ENCODE measurements around the gene CD93.

DNA sequence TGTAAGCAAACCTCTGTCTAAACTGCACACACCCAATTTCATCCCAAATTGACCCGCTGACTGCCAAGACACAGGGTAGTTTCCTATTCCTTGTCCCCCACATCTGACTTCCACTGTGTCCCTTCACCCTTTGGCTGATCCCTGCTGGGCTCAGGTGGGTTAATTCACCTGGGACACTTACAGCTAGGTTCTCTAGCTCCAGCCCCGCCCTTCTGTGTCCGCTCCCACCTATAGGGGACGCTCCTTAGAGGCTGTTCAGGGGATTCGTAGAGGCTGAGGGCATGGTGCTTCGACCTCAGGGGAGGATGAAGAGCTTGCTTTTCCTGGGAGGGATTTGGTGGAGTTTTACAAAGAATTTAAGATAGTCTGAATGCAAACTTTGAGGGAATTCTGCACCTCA, 4.0 kb upstream of the CD93 start:
- TF ChIP-seq, protein P1, sequence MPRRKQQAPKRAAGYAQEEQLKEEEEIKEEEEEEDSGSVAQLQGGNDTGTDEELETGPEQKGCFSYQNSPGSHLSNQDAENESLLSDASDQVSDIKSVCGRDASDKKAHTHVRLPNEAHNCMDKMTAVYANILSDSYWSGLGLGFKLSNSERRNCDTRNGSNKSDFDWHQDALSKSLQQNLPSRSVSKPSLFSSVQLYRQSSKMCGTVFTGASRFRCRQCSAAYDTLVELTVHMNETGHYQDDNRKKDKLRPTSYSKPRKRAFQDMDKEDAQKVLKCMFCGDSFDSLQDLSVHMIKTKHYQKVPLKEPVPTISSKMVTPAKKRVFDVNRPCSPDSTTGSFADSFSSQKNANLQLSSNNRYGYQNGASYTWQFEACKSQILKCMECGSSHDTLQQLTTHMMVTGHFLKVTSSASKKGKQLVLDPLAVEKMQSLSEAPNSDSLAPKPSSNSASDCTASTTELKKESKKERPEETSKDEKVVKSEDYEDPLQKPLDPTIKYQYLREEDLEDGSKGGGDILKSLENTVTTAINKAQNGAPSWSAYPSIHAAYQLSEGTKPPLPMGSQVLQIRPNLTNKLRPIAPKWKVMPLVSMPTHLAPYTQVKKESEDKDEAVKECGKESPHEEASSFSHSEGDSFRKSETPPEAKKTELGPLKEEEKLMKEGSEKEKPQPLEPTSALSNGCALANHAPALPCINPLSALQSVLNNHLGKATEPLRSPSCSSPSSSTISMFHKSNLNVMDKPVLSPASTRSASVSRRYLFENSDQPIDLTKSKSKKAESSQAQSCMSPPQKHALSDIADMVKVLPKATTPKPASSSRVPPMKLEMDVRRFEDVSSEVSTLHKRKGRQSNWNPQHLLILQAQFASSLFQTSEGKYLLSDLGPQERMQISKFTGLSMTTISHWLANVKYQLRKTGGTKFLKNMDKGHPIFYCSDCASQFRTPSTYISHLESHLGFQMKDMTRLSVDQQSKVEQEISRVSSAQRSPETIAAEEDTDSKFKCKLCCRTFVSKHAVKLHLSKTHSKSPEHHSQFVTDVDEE (CRISPR knock-in tag; IDR thresholded peaks at IDR 0.05): no peak
- TF ChIP-seq TOX (CRISPR knock-in tag; IDR thresholded peaks at IDR 0.05; ENCODE audit: borderline replicate concordance) (no peak), RARB (CRISPR knock-in tag; IDR thresholded peaks at IDR 0.05) (no peak), ZFP3 (CRISPR knock-in tag; IDR thresholded peaks at IDR 0.05) (no peak), ARNTL (CRISPR knock-in tag; IDR thresholded peaks at IDR 0.05; ENCODE audit: borderline replicate concordance, low read depth) (no peak), ZFP30 (CRISPR knock-in tag; IDR thresholded peaks at IDR 0.05) (no peak), ISL1 (CRISPR knock-in tag; IDR thresholded peaks at IDR 0.05) (no peak), ZC3H10 (CRISPR knock-in tag; IDR thresholded peaks at IDR 0.05) (no peak), BACH2 (CRISPR knock-in tag; IDR thresholded peaks at IDR 0.05; ENCODE audit: borderline replicate concordance) (no peak), OSR1 (CRISPR knock-in tag; IDR thresholded peaks at IDR 0.05) (no peak), PPARA (CRISPR knock-in tag; IDR thresholded peaks at IDR 0.05; ENCODE audit: borderline replicate concordance) (no peak)
- TF ChIP-seq, protein P2, sequence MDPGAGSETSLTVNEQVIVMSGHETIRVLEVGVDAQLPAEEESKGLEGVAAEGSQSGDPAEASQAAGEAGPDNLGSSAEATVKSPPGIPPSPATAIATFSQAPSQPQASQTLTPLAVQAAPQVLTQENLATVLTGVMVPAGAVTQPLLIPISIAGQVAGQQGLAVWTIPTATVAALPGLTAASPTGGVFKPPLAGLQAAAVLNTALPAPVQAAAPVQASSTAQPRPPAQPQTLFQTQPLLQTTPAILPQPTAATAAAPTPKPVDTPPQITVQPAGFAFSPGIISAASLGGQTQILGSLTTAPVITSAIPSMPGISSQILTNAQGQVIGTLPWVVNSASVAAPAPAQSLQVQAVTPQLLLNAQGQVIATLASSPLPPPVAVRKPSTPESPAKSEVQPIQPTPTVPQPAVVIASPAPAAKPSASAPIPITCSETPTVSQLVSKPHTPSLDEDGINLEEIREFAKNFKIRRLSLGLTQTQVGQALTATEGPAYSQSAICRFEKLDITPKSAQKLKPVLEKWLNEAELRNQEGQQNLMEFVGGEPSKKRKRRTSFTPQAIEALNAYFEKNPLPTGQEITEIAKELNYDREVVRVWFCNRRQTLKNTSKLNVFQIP (CRISPR knock-in tag; IDR thresholded peaks at IDR 0.05; ENCODE audit: borderline replicate concordance, low read depth): no peak
